Activated CD4-positive, CD25-positive, alpha-beta regulatory T cell (primary cell): ENCODE measurements around the gene JOSD2.

Experiments used
- DNase-seq, 4 experiments: peaks; one replicate each; lab custom pipeline; 2025; lab: John Stamatoyannopoulos, UW

The JOSD2 gene

GRCh38 chr19:50514346-50515167 is 3.6 kb upstream of the JOSD2 start:
- no peak for DNase-seq

- DNase-seq: no peak
Measured at GRCh38 chr19:50513746-50514345, 2.9 kb upstream of the JOSD2 start, which contains the start of gene ASPDH. Gene ASPDH (minus strand): TSS chr19:50513913. CDS start chr19:50513823, 90 bp downstream.

- DNase-seq: no peak
Measured at GRCh38 chr19:50512999-50513745, 2.2 kb upstream of the JOSD2 start.

- DNase-seq: no peak
Measured at GRCh38 chr19:50512112-50512998, 1.4 kb upstream of the JOSD2 start.

GRCh38 chr19:50510700-50511068 is 307 bp downstream of the JOSD2 start:
- DNase-seq: no peak

GRCh38 chr19:50510121-50510670 is 795 bp downstream of the JOSD2 start:
- no peak for DNase-seq

- no peak for DNase-seq
Measured at GRCh38 chr19:50509366-50509765, 1.6 kb downstream of the JOSD2 start.

- DNase-seq: no peak
Measured at GRCh38 chr19:50508843-50509190, 2.2 kb downstream of the JOSD2 start.

- no peak for DNase-seq
Measured at GRCh38 chr19:50507376-50507775, 3.6 kb downstream of the JOSD2 start.

GRCh38 chr19:50506700-50507099 is 4.3 kb downstream of the JOSD2 start:
- no peak for DNase-seq

- DNase-seq: no peak
Measured at GRCh38 chr19:50505856-50506611, 5.0 kb downstream of the JOSD2 start.

- DNase-seq: no peak
Measured at GRCh38 chr19:50501568-50502475, 9.2 kb downstream of the JOSD2 start.

- no peak for DNase-seq
Measured at GRCh38 chr19:50501186-50501567, 9.8 kb downstream of the JOSD2 start.

GRCh38 chr19:50500753-50501151 is 10.2 kb downstream of the JOSD2 start:
- no peak for DNase-seq

- DNase-seq: no peak
Measured at GRCh38 chr19:50500060-50500752, 10.8 kb downstream of the JOSD2 start.

- no peak for DNase-seq
Measured at GRCh38 chr19:50498219-50499056, 12.6 kb downstream of the JOSD2 start.

- DNase-seq: no peak
Measured at GRCh38 chr19:50497022-50497405, 14.0 kb downstream of the JOSD2 start.
